ENCODE data around the gene STX10.
"Not testable (repeated sequence)": the region's sequence is repeated elsewhere in the genome, so short reads cannot be mapped to it uniquely, and the experiment has no call there.

Gene STX10, protein sequence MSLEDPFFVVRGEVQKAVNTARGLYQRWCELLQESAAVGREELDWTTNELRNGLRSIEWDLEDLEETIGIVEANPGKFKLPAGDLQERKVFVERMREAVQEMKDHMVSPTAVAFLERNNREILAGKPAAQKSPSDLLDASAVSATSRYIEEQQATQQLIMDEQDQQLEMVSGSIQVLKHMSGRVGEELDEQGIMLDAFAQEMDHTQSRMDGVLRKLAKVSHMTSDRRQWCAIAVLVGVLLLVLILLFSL

DNA sequence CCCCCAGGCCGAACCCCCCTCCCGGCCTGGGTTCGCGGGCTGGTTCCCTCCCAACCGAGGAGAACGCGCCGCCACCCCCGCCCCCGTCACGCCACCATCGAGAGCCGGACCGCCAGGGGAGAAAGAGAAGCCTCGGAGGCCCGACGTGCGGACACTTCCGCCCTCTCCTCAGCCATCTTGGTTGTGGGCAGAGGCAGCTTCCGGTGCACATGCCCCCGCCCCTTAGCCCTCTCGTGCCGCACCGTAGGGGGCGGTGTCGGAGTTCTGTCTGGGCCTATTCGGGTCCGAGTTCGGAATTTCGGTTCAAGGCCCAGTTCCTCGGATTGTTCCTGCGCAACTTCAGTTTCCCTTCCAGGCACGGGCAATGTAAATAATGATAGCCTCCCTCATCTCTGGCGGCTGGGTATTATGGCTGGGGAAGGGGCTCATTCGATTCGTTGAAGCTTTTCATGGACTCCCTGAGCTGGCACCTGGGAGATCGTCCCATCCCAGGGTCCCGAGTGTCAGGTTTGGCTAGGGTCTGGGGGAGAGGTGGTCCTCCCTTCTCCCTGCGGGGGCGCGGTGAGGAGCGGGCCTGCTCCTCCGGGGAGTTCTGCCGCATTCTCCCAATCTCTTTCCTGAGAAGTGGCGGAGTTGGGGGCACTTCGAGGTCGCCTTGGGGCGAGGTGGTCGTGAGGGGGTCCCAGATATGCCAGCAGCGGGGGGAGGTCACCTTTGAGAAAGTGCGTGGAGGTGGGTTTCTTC lies at the start of gene STX10, which contains the start of gene IER2:
TSS of gene STX10 (minus strand) at position 189 of the 744 bp plus-strand sequence. CDS start 202 bp downstream, outside the sequence.
TSS of gene IER2 (plus strand) at position 225 of the 744 bp plus-strand sequence. CDS start 2,776 bp downstream, outside the sequence.
- in situ Hi-C loops (cut with MboI; ENCODE audit: low sequenced_read_pairs) = no loop called here

DNA sequence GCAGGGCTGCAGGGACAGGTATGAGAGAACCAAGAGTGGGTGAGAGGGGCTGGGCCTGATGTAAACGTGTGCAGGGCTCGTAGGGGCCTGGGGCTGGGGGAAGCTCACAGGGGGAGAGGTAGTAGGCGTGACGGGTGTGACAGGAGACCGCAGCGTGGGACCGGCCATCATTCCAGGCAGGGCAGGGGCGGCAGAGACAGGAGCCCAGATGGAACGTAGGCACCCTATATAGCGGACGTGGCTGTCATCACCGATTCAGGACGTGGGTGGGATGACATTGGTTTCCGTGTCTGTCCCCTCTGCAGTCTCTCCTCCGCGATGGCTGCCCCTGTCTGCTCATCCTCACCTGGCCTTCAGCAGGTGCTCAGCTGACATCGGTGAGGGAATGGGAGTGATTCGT lies 48.5 kb upstream of the STX10 start:
- in situ Hi-C loops (cut with MboI; ENCODE audit: low sequenced_read_pairs) = no loop called here

DNA sequence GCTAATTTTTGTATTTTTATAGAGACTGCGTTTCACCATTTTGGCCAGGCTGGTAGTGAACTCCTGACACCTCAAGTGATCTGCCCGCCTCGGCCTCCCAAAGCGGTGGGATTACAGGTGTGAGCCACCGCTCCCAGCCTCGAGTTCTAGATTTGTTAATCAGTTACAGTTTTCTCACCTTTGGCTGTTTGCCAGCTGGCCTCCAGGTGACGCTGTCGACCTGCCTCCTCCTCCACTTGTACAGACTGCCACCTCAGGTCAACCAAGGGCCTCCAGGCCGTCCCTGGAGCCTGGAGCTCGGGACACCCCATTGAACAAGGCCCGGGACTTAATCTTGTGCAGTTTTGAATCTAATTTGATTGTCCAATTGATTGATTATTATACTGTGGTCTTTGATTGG lies 45.5 kb upstream of the STX10 start:
- in situ Hi-C loops (cut with MboI; ENCODE audit: low sequenced_read_pairs) = no loop called here

DNA sequence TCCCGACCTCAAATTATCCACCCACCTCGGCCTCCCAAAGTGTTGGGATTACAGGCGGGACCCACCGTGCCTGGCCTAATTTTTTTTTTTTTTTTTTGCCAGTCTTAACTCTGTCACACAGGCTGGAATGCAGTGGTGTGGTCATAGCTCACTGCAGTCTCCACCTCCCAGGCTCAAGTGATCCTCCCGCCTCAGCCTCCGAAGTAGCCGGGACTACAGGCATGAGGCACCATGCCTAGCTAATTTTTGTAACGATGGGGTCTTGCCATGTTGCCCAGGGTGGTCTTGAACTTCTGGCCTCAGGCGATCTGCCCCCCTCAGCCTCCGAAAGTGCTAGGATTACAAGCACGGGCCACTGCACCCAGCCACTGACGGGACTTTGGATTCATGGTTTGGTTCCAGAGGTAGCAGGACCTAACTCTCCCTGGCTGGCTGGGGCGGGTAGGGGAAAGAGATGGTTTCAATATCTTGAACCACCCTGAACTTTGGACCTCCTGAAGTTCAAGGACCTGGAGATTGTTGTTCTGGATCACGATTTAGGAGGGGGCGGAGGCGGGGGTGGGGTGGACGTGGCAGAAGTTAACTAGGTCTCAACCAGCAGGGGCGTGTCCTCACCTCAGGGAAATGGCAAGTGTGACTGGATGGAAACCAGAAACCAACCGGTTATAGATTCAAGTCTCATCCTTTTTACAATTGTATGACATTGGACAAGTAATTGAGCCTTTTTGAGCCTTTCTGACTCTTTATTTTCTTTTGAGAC lies 40.8 kb upstream of the STX10 start:
- in situ Hi-C loops (cut with MboI; ENCODE audit: low sequenced_read_pairs) = no loop called here

DNA sequence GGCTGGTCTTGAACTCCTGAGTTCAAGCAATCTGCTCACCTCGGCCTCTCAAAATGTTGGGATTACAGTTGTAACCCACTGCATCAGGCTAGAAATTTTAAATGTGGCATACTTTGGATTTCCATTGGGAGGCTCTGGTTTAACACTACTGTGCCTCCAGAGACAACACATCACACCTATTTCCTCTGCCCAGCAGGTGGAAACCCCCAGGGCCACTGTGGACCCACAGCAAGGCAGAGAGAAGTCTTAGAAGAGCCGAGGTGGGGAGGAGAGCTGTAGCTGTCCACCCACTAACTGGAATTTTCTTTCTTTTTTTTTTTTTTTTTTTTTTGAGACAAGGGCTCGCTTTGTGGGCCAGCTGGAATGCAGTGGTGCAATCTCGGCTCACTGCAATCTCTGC lies 39.4 kb upstream of the STX10 start:
- in situ Hi-C loops (cut with MboI; ENCODE audit: low sequenced_read_pairs) = no loop called here

DNA sequence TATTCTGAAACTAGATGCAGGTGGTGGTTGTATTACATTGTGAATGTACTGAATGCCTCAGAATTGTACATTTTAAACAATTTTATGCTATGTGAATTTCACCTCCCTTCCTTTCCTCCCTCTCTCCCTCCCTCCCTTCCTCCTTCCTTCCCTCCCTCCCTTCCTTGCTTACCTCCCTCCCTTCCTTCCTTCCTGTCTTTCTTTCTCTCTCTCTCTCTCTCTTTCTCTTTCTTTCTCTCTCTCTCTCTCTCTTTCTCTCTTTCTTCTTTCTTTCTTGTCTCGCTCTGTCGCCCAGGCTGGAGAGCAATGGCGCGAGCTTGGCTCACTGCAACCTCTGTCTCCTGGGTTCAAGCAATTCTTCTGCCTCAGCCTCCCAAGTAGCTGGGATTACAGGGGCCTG lies 37.2 kb upstream of the STX10 start:
- in situ Hi-C loops (cut with MboI; ENCODE audit: low sequenced_read_pairs) = no loop called here

DNA sequence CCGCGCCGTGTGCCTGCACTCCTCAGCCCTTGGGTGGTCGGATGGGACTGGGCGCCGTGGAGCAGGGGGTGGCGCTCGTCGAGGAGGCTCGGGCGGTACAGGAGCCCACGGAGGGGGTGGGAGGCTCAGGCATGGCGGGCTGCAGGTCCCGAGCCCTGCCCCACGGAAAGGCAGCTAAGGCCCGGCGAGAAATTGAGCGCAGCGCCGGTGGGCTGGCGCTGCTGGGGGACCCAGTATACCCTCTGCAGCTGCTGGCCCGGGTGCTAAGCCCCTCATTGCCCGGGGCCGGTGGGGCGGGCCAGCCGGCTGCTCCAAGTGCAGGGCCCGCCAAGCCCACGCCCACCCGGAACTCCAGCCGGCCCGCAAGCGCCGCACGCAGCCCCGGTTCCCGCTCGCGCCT lies 36.5 kb upstream of the STX10 start:
- in situ Hi-C loops (cut with MboI; ENCODE audit: low sequenced_read_pairs) = not testable (repeated sequence)

DNA sequence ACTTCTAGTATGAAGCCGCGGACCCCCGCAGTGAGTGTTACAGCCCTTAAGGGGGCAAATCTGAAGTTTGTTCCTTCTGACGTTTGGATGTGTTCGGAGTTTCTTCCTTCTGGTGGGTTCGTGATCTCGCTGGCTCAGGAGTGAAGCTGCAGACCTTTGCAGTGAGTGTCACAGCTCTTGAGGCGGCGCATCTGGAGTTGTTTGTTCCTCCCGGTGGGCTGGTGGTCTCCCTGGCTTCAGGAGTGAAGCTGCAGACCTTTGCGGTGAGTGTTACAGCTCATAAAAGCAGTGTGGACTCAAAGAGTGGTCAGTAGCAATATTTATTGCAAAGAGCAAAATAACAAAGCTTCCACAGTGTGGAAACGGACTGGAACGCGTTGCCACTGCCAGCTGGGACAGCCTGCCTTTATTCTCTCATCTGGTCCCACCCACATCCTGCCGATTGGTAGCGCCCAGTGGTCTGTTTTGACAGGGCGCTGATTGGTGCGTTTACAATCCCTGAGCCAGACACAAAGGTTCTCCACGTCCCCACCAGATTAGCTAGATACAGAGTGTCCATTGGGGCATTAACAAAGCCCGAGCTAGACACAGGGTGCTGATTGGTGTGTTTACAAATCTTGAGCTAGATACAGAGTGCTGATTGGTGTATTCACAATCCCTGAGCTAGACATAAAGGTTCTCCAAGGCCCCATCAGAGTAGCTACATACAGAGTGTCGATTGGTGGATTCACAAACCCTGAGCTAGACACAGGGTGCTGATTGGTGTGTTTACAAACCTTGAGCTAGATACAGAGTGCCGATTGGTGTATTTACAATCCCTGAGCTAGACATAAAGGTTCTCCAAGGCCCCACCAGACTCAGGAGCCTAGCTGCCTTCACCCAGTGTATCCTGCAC lies 35.8 kb upstream of the STX10 start:
- in situ Hi-C loops (cut with MboI; ENCODE audit: low sequenced_read_pairs) = not testable (repeated sequence)

DNA sequence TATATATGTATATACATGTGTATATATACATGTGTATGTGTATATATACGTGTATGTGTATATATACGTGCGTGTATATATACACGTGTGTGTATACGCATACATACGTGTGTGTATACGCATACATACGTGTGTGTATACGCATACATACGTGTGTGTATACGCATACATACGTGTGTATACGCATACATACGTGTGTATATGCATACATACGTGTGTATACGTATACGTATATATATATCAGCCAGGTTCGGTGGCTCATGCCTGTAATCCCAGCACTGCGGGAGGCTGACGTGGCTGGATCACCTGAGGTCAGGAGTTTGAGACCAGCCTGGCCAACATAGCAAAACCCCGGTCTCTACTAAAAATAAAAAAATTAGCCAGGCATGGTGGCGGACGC lies 34.8 kb upstream of the STX10 start:
- in situ Hi-C loops (cut with MboI; ENCODE audit: low sequenced_read_pairs) = not testable (repeated sequence)

DNA sequence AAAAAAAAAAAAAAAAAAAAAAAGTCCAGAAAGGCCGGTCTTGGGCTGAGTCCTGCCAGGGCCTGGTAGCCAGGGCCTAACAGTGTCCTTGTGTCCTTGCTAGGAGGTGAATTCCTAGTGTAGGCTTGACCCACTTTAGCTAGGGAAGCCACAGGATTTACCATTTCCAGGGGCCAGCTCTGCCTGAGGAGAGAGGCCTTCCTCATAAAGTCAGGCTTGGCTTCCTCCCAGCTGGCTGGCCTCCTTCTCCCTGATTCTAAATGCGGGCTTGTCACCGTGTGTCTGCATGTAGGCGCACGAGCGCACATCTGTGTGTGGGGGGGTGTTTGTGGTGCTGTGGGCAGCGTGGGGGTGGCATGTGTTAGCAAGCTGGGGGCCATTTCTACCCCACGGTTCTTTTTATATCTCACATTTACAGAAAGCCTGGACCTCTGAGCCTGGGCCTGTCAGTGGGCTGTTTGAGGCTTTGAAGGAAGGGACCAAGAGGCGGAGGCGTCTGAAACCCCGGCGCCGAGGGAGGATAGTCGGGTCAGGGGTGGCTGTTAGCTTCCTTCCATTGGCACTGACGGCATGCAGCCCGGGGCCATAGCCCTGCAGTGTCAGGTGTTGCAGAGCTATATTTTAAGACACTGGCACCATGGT lies 31.7 kb upstream of the STX10 start:
- in situ Hi-C loops (cut with MboI; ENCODE audit: low sequenced_read_pairs) = no loop called here

DNA sequence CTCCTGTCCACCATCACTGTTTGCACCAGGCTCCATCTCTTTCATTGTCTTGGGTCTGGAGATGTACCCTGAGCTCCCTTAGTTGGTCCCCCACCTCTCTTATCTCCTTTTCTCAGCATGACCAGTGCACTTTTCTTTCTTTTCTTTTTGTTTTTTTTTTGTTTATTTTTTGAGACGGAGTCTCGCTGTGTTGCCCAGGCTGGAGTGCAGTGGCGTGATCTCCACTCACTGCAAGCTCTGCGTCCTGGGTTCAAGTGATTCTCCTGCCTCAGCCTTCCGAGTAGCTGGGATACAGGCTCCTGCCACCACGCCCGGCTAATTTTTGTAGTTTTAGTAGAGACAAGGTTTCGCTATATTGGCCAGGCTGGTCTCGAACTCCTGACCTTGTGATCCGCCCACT lies 28.1 kb upstream of the STX10 start:
- in situ Hi-C loops (cut with MboI; ENCODE audit: low sequenced_read_pairs) = not testable (repeated sequence)

DNA sequence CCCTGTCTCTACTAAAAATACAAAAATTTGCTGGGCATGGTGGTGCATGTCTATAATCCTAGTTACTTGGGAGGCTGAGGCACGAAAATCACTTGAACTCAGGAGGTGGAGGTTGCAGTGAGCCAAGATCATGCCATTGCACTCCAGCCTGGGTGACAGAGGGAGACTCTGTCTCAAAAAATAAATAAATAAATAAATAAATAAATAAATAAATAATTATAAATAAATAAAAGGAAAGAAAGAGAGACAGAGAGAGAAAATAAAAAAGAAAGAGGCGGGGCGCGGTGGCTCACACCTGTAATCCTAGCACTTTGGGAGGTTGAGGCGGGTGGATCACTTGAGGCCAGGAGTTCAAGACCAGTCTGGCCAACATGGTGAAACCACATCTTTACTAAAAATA lies 27.4 kb upstream of the STX10 start:
- in situ Hi-C loops (cut with MboI; ENCODE audit: low sequenced_read_pairs) = not testable (repeated sequence)

DNA sequence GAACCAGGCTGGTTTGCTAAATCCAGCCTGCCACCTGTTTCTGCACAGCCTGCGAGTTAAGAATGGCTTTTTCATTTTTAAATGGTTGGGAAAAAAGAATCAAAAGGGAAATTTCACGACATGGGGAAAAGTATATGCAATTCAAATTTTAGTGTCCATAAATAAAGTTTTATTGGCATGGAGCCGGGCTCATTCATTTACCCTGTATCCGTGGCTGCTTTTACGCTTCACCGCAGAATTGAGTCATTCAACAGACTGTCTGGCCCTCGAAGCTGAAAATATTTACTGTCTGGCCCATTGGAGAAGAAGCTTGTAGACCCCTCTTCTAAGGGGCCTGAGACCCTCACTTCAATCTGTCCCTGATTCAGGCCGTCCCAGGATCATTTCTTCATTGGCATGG lies 26.2 kb upstream of the STX10 start:
- in situ Hi-C loops (cut with MboI; ENCODE audit: low sequenced_read_pairs) = no loop called here

DNA sequence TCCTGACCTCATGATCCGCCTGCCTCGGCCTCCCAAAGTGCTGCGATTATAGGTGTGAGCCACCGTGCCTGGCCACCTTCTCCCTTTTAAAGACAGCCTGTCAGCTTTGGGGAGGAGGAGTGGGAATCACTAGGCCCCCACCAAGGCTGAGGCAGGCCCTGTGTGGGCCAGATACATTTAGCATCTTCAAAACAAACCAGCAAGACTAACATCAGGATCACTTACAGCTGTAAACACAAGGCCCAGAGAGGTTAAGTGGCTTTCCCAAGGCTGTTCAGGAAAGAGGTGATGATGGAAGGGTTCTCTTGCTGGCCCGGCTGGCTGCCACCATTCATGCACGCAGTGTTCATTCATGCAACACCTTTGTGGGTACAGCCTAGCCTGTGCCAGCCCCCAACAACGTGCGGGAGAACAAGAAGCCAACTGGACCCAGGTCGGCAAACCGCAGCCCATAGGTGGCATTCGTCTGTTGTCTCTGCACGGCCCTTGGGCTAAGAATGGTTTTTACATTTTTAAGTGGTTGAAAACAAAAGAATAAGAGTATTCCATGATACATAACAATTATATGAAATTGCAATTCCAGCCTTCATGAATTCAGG lies 23.1 kb upstream of the STX10 start:
- in situ Hi-C loops (cut with MboI; ENCODE audit: low sequenced_read_pairs) = no loop called here

DNA sequence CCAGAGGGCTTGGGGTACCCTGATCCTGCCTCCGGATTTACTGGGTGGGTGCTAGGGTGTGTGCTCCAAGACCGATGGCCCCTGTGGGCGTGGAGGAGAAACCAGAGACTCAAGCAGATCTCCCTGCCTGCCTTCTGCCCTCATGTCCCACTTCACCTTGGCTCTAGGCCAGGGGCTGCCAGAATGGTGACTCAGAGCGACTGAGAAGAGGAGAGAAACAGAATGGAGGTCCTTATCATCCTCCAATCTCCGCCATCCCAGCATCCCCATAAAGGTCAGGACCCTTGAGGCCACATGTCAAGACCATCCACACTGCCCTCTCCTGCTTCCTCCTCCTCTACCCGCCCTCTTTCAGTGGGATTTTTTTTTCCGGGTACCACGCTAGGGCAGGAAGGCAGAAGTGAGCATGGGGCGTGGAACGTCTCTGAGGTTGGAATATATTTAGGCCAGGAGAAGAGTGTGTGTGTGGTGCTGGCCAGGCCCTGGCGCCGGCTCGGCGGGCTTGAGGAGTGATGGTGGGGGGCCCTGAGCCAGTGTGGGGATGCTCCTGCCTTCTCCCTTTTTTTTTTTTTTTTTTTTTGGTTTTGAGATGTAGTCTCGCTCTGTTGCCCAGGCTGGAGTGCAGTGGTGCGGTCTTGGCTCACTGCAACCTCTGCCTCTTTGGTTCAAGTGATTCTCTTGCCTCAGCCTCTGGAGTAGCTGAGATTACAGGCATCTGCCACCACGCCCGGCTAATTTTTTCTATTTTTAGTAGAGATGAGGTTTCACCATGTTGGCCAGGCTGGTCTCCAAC lies 22.4 kb upstream of the STX10 start:
- in situ Hi-C loops (cut with MboI; ENCODE audit: low sequenced_read_pairs) = no loop called here

DNA sequence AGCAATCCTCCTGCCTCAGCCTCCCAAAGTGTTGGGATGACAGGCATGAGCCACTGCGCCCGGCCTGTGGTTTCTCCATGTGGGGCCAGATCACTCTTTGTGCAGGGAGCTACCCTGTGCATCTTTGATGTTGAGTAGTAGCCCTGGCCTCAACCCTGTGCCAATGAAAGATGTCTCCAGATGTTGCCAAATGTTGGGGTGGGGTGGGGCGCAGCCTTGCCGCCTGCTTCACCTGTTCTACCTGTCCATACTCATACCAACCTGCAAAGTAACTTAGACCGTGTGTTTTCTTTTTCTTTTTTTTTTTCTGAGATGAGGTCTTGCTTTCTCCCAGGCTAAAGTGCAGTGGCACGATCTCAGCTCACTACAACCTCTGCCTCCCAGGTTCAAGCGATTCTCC lies 21.0 kb upstream of the STX10 start:
- in situ Hi-C loops (cut with MboI; ENCODE audit: low sequenced_read_pairs) = no loop called here

DNA sequence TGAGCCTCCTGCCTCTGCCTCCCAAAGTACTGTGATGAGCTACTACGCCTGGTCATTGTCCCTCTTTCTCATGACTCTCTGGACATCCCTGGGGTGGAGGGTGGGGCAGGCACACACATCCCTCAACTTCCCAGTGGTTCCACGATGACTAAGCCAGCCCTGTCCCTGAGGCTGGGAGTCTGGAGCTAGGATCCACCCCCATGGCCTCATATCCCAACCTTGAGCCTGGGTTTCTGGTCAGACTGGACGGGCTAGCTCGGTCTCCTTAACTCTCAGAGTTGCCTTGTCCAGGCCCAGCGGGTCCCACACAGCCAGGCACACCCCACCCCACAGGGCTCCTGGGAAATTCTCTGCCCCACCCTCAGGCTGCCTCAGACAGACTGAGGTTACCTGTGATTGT lies 19.6 kb upstream of the STX10 start:
- in situ Hi-C loops (cut with MboI; ENCODE audit: low sequenced_read_pairs) = no loop called here

DNA sequence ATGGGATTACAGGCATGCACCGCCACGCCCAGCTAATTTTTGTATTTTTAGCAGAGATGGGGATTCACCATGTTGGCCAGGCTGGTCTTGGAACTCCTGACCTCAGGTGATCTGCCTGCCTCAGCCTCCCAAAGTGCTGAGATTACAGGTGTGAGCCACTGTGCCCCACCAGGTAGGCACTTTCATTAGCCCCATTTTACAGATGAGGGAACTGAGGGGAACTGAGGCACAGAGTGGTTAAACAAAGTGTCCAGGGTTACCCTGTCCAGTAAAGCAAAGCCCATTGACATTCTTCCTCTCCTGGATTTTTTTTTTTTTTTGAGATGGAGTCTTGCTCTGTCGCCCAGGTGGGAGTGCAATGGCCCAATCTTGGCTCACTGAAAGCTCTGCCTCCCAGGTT lies 16.0 kb upstream of the STX10 start:
- in situ Hi-C loops (cut with MboI; ENCODE audit: low sequenced_read_pairs) = not testable (repeated sequence)
